ENCODE measurements around the gene STOML2. TPM values are rescaled to one million over a fixed set of nuclear protein-coding genes. Genes with fewer than 3 reads are reported as not detected.
A peak's percentile ranks its signal among the peaks of the same experiment; 100 is the strongest.

The STOML2 gene
- total and polyA plus RNA-seq, 3 donors from 2014 or later, result 87.1 to 115 (median 102) TPM

- no peak for DNase-seq
- Histone ChIP-seq H3K9me3 (no peaks in the 10 kb centered on the region), H3K4me3 (peak overlapping the region; percentile 71 to 75), H3K27ac (peak overlapping the region in 1 of 2 donors; percentile 85), H3K27me3 (no peaks in the 10 kb centered on the region), H3K4me1 (peaks cover 5% of the 10 kb centered on the region), H3K36me3 (ENCODE audit: low read depth, missing control alignments) (no peaks in the 10 kb centered on the region)
- 2 to 8% methylated on average over 7 to 9 of the region's 10 CpGs for WGBS, 2 donors
- intact Hi-C loops (cut with DNase I; ENCODE audit: low total_unique reads), result no loop called here
- TF ChIP-seq POLR2A (IDR thresholded peaks at IDR 0.05) (no peak), CTCF (IDR thresholded peaks at IDR 0.05) (no peak)
These were observed 23.9 kb downstream of the STOML2 start for GRCh38 chr9:35079041-35079425.

- Histone ChIP-seq H3K27me3 (no peaks in the 10 kb centered on the region), H3K36me3 (ENCODE audit: low read depth, missing control alignments) (no peaks in the 10 kb centered on the region), H3K9me3 (no peaks in the 10 kb centered on the region), H3K4me3 (no peak overlapping the region), H3K4me1 (peaks cover 8% of the 10 kb centered on the region), H3K27ac (no peak overlapping the region)
- TF ChIP-seq POLR2A (IDR thresholded peaks at IDR 0.05), result no peak
- no peak for TF ChIP-seq CTCF (IDR thresholded peaks at IDR 0.05)
- DNase-seq, result no peak
- intact Hi-C loops (cut with DNase I; ENCODE audit: low total_unique reads), result no loop called here
- 76% methylated on average over 4 of the region's 4 CpGs; no CpG with 5 or more reads in 1 of the 2 donors for WGBS, 2 donors
These were observed 24.9 kb downstream of the STOML2 start for GRCh38 chr9:35078066-35078465.

DNA sequence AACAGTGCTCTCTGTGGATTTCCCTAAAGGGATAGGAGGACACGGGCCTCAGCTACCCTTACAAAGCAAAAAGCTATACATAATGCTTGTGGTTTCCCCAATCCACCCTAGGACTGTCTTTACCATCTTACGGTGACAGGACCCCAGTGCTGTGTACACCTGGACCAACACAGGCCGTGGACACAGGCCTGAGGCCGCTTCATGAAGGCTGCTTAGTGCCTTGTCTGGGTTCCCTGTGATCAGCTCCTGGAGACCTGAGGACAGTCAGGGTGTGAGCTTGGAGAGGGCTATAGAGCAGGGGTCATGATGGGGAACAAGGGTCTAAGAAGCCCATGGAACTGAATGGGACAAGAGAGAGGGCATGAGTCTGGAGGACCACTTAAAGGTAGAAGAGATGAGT, 26.1 kb downstream of the STOML2 start:
- DNase-seq, result no peak
- TF ChIP-seq POLR2A (IDR thresholded peaks at IDR 0.05), result no peak
- no peak for TF ChIP-seq CTCF (IDR thresholded peaks at IDR 0.05)
- H3K27me3 ChIP-seq, result no peaks in the 10 kb centered on the region
- intact Hi-C loops (cut with DNase I; ENCODE audit: low total_unique reads), result no loop called here
- no peak overlapping the region for H3K27ac ChIP-seq
- peaks cover 10% of the 10 kb centered on the region for H3K4me1 ChIP-seq
- H3K36me3 ChIP-seq (ENCODE audit: low read depth, missing control alignments), result no peaks in the 10 kb centered on the region
- 95 to 97% methylated on average over 4 of the region's 4 CpGs for WGBS, 2 donors
- H3K9me3 ChIP-seq, result no peaks in the 10 kb centered on the region
- no peak overlapping the region for H3K4me3 ChIP-seq

DNA sequence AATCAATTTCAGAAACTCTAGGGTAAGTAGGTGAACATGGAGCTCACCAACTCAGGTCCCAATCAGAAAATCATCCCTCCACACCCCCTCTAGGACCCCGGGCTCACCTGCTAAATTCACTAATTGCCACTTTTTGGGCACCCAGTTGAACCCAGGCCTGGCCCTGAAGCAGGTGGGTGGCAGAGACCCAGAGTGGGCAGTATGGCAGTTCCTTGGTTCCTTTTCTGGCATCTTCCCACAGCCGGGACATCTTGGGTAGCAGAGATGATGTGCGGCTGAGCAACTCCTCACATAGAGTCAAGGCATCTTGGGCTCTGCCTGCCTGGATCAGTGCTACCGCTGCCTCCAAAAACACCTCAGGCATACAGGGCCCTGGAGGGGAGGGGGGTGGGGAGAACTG, 27.6 kb downstream of the STOML2 start:
- no peak for DNase-seq
- H3K27ac ChIP-seq, result no peak overlapping the region
- H3K9me3 ChIP-seq, result no peaks in the 10 kb centered on the region
- H3K4me3 ChIP-seq, result no peak overlapping the region
- 86 to 96% methylated on average over 1 to 4 of the region's 4 CpGs for WGBS, 2 donors
- no peak for TF ChIP-seq POLR2A (IDR thresholded peaks at IDR 0.05)
- no peak for TF ChIP-seq CTCF (IDR thresholded peaks at IDR 0.05)
- peaks cover 15% of the 10 kb centered on the region for H3K4me1 ChIP-seq
- H3K36me3 ChIP-seq (ENCODE audit: low read depth, missing control alignments), result no peaks in the 10 kb centered on the region
- intact Hi-C loops (cut with DNase I; ENCODE audit: low total_unique reads), result no loop called here
- no peaks in the 10 kb centered on the region for H3K27me3 ChIP-seq

DNA sequence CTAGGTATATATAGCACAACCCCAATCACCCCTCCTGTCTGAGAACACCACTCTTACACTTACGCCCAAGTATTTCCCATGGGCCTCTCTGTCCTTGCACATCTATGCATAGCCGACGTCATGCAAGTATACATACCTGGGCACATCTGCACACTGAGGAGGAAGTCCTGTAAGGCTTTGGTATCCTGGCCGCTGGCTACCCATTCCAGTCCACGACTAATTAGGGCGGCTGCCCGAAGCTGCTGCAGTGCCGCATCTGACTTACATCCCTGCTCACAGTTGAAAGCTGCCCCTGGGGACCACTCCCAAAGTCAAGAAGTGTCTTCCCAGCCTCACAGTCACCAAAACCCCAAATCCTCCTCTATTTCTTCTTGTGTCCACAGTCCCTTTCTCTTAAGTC, 28.1 kb downstream of the STOML2 start:
- intact Hi-C loops (cut with DNase I; ENCODE audit: low total_unique reads), result no loop called here
- TF ChIP-seq POLR2A (IDR thresholded peaks at IDR 0.05) (no peak), CTCF (IDR thresholded peaks at IDR 0.05) (no peak)
- no peaks in the 10 kb centered on the region for H3K9me3 ChIP-seq

More for the DNA sequence above, 28.1 kb downstream of the STOML2 start:
- Histone ChIP-seq H3K36me3 (ENCODE audit: low read depth, missing control alignments) (no peaks in the 10 kb centered on the region), H3K27me3 (no peaks in the 10 kb centered on the region), H3K4me1 (peaks cover 21% of the 10 kb centered on the region), H3K4me3 (no peak overlapping the region), H3K27ac (no peak overlapping the region)
- 95% methylated on average over 7 to 8 of the region's 8 CpGs for WGBS, 2 donors
- DNase-seq, result no peak
